Mesothelial cell of epicardium (in vitro differentiated cells): ENCODE data around the gene ACSL3. TPM values are rescaled to one million over a fixed set of nuclear protein-coding genes. Genes with fewer than 3 reads are reported as not detected.

Source experiments
- DNase-seq, 2 experiments: peaks; one replicate each; pipeline ENCODE4 v3.0.0; 2021; ENCODE audit warnings: low spot score in 2 of 2; ENCODE audit not compliant: unreplicated experiment in 2 of 2
- H3K27ac Mint-ChIP-seq: 2 replicates; pipeline ENCODE4 v1.8.0; 2021; ENCODE audit warnings: mixed read lengths
- H3K27me3 Mint-ChIP-seq: 2 replicates; pipeline ENCODE4 v1.8.0; 2021; ENCODE audit warnings: low read depth, mixed read lengths
- H3K36me3 Mint-ChIP-seq: 2 replicates; pipeline ENCODE4 v1.8.0; 2021; ENCODE audit warnings: mixed read lengths
- H3K4me1 Mint-ChIP-seq: 2 replicates; pipeline ENCODE4 v1.8.0; 2021; ENCODE audit warnings: mixed read lengths
- H3K4me3 Mint-ChIP-seq: 2 replicates; pipeline ENCODE4 v1.8.0; 2021; ENCODE audit warnings: mild to moderate bottlenecking, moderate library complexity, mixed read lengths
- H3K9me3 Mint-ChIP-seq: 2 replicates; pipeline ENCODE4 v1.8.0; 2021; ENCODE audit warnings: mixed read lengths
- CTCF ChIP-seq: fragments of 200-600 bp; sonication (generic); IDR thresholded peaks from one replicate; pipeline ENCODE4 v1.5.0; 2021; ENCODE audit warnings: antibody characterized with exemption; ENCODE audit not compliant: unreplicated experiment
- total RNA-seq: library from RNA; stranded (reverse); gene quantifications from 3 replicates; pipeline ENCODE4 v1.2.1, GENCODE V29; 2021

ACSL3 gene
- total RNA-seq, 1 donor from 2014 or later: 81.6 TPM

GRCh38 chr2:222892321-222892720, 31.5 kb downstream of the ACSL3 start:
- Mint-ChIP-seq H3K9me3 (no peaks in the 10 kb centered on the region), H3K36me3 (peaks cover 15% of the 10 kb centered on the region), H3K27ac (no peak overlapping the region), H3K27me3 (no peaks in the 10 kb centered on the region), H3K4me1 (peaks cover 29% of the 10 kb centered on the region), H3K4me3 (no peak overlapping the region)
- no peak for TF ChIP-seq CTCF
- DNase-seq: no peak

- Mint-ChIP-seq H3K27me3 (no peaks in the 10 kb centered on the region), H3K27ac (no peak overlapping the region), H3K4me1 (peaks cover 29% of the 10 kb centered on the region), H3K9me3 (no peaks in the 10 kb centered on the region), H3K4me3 (no peak overlapping the region), H3K36me3 (peaks cover 15% of the 10 kb centered on the region)
- no peak for DNase-seq
- no peak for TF ChIP-seq CTCF
Observed at GRCh38 chr2:222892761-222893160, 31.9 kb downstream of the ACSL3 start.

- Mint-ChIP-seq H3K4me3 (no peak overlapping the region), H3K27me3 (no peaks in the 10 kb centered on the region), H3K36me3 (peaks cover 9% of the 10 kb centered on the region), H3K27ac (no peak overlapping the region), H3K4me1 (peaks cover 35% of the 10 kb centered on the region), H3K9me3 (no peaks in the 10 kb centered on the region)
- no peak for TF ChIP-seq CTCF
- no peak for DNase-seq
Observed at GRCh38 chr2:222893716-222894115, 32.9 kb downstream of the ACSL3 start.

GRCh38 chr2:222895144-222895543, 34.3 kb downstream of the ACSL3 start:
- no peak overlapping the region for H3K4me3 Mint-ChIP-seq
- H3K27ac Mint-ChIP-seq: no peak overlapping the region
- H3K9me3 Mint-ChIP-seq: no peaks in the 10 kb centered on the region
- H3K36me3 Mint-ChIP-seq: peaks cover 6% of the 10 kb centered on the region
- no peak for TF ChIP-seq CTCF
- H3K4me1 Mint-ChIP-seq: peaks cover 37% of the 10 kb centered on the region
- no peak for DNase-seq
- no peaks in the 10 kb centered on the region for H3K27me3 Mint-ChIP-seq

GRCh38 chr2:222897898-222898297, 37.1 kb downstream of the ACSL3 start:
- Mint-ChIP-seq H3K27ac (no peak overlapping the region), H3K4me3 (no peak overlapping the region), H3K4me1 (peaks cover 40% of the 10 kb centered on the region), H3K9me3 (no peaks in the 10 kb centered on the region), H3K36me3 (peaks cover 12% of the 10 kb centered on the region), H3K27me3 (no peaks in the 10 kb centered on the region)
- no peak for TF ChIP-seq CTCF
- DNase-seq: no peak
